B cell (primary cell): ENCODE data around the gene CFAP74. TPM values are rescaled to one million over a fixed set of nuclear protein-coding genes. Genes with fewer than 3 reads are reported as not detected.

Experiments used
- ATAC-seq: fragments of 200-7000 bp; cut with Tn5 transposase; one replicate; pipeline ENCODE4 v1.10.0; 2021; ENCODE audit warnings: low read depth, mild to moderate bottlenecking, moderate number of reproducible peaks, moderate library complexity
- CTCF ChIA-PET: fragments of 350-600 bp; sonication (Branson Sonifier 250); formaldehyde crosslinking; loops from one replicate; lab custom pipeline; 2021; ENCODE audit warnings: antibody characterized with exemption, inconsistent platforms; lab: Charles Lee
- POLR2A ChIA-PET: fragments of 350-600 bp; sonication (Branson Sonifier 250); formaldehyde crosslinking; loops from one replicate; lab custom pipeline; 2021; ENCODE audit warnings: antibody characterized with exemption; lab: Charles Lee
- DNase-seq: peaks from one replicate; pipeline ENCODE4 v3.0.0; 2013
- H2AFZ ChIP-seq: 2 replicates; pipeline ENCODE4 v1.6.1; 2012; ENCODE audit warnings: mild to moderate bottlenecking, low read depth, low read length; ENCODE audit not compliant: insufficient read depth, poor library complexity, severe bottlenecking
- H3K27ac ChIP-seq, 2 donors: 1 replicate in 1 of 2; 2 replicates in 1 of 2; pipeline ENCODE4 v1.5.1; 2012 to 2013; ENCODE audit warnings: low read length in 2 of 2, mild to moderate bottlenecking in 2 of 2, moderate library complexity in 1 of 2
- H3K27me3 ChIP-seq, 4 experiments: fragments of 200-600 bp in 1 of 4; sonication (generic) in 1 of 4; replicated peaks in 1 of 4; 1 replicate in 2 of 4; 2 replicates in 2 of 4; pipeline versions ENCODE4 v1.6.1 to v1.7.0; 2013 to 2016; ENCODE audit warnings: low read length in 3 of 4, mild to moderate bottlenecking in 2 of 4, mixed read lengths in 1 of 4, moderate library complexity in 1 of 4; ENCODE audit not compliant: insufficient read depth in 4 of 4, control insufficient read depth in 3 of 4; ENCODE audit errors: control extremely low read depth in 1 of 4
- H3K36me3 ChIP-seq, 2 experiments: replicated peaks in 1 of 2; 1 replicate in 1 of 2; 2 replicates in 1 of 2; pipeline versions ENCODE4 v1.6.1 to v1.7.1; 2013; ENCODE audit warnings: low read length in 1 of 2; ENCODE audit not compliant: insufficient read depth in 2 of 2, control insufficient read depth in 1 of 2; ENCODE audit errors: control extremely low read depth in 1 of 2, extremely low read depth in 1 of 2
- H3K4me1 ChIP-seq, 2 donors: fragments of 200-600 bp in 1 of 2; sonication (generic) in 1 of 2; 1 replicate in 1 of 2; 2 replicates in 1 of 2; pipeline versions ENCODE4 v1.5.1 to v1.6.1; 2013 to 2017; ENCODE audit warnings: low read length in 2 of 2; ENCODE audit not compliant: control insufficient read depth in 2 of 2, insufficient read depth in 2 of 2
- H3K4me2 ChIP-seq: replicated peaks from 2 replicates; pipeline ENCODE3; 2012; ENCODE audit warnings: mild to moderate bottlenecking, low read depth, low read length; ENCODE audit not compliant: poor library complexity, severe bottlenecking
- H3K4me3 ChIP-seq, 5 experiments: fragments of 200-600 bp in 1 of 5; sonication (generic) in 1 of 5; 1 replicate in 3 of 5; 2 replicates in 2 of 5; pipeline versions ENCODE4 v1.5.1 to v1.7.0; 2011 to 2016; ENCODE audit warnings: low read length in 4 of 5, mild to moderate bottlenecking in 4 of 5, low read depth in 2 of 5, control low read depth in 1 of 5, moderate library complexity in 1 of 5; ENCODE audit not compliant: insufficient read depth in 1 of 5; ENCODE audit errors: control extremely low read depth in 1 of 5, extremely low read depth in 1 of 5
- H3K79me2 ChIP-seq: fragments of 200-600 bp; sonication (generic); one replicate; pipeline ENCODE4 v1.6.0; 2016; ENCODE audit warnings: low read length; ENCODE audit not compliant: control insufficient read depth, insufficient read depth
- H3K9ac ChIP-seq: fragments of 200-600 bp; sonication (generic); 2 replicates; pipeline ENCODE4 v1.6.1; 2017; ENCODE audit warnings: mild to moderate bottlenecking, low read length, moderate library complexity
- H3K9me3 ChIP-seq, 3 donors: one replicate each; pipeline versions ENCODE4 v1.6.1 to v1.7.1; 2013; ENCODE audit warnings: low read length in 2 of 3; ENCODE audit not compliant: control insufficient read depth in 2 of 3, insufficient read depth in 1 of 3; ENCODE audit errors: control extremely low read depth in 1 of 3
- H4K20me1 ChIP-seq: 2 replicates; pipeline ENCODE4 v1.6.0; 2012; ENCODE audit warnings: mild to moderate bottlenecking, low read length; ENCODE audit not compliant: insufficient read depth, control insufficient read depth, poor library complexity, severe bottlenecking
- H3K27ac Mint-ChIP-seq: one replicate; pipeline ENCODE4 v1.8.0; 2021; ENCODE audit warnings: mixed read lengths
- H3K27me3 Mint-ChIP-seq: one replicate; pipeline ENCODE4 v1.8.0; 2021; ENCODE audit warnings: mixed read lengths
- H3K4me1 Mint-ChIP-seq: one replicate; pipeline ENCODE4 v1.8.0; 2021; ENCODE audit warnings: mixed read lengths
- H3K4me3 Mint-ChIP-seq: one replicate; pipeline ENCODE4 v1.8.0; 2021; ENCODE audit warnings: mixed read lengths
- H3K9me3 Mint-ChIP-seq: one replicate; pipeline ENCODE4 v1.8.0; 2022; ENCODE audit warnings: mixed read lengths; ENCODE audit not compliant: insufficient read depth
- EZH2 ChIP-seq: IDR thresholded peaks from 2 replicates; pipeline ENCODE4 v1.6.1; 2012; ENCODE audit warnings: borderline replicate concordance, low read depth, mild to moderate bottlenecking, moderate library complexity, low read length; ENCODE audit not compliant: insufficient read depth, poor library complexity, severe bottlenecking
- WGBS: methylation state at CpG from one replicate; pipeline ENCODE4 v1.1.5; 2013; ENCODE audit warnings: missing lambda C conversion rate; ENCODE audit not compliant: insufficient coverage; 5-methylcytosine and 5-hydroxymethylcytosine counted together
- intact Hi-C: fragments of 100-400 bp; cut with micrococcal nuclease; formaldehyde crosslinking; loops from one replicate; pipeline ENCODE4 v1.10.0; 2022
- polyA plus RNA-seq: library from polyadenylated mRNA; depleted of rRNA; stranded (reverse); fragments of >200 nt; gene quantifications from 2 replicates; pipeline ENCODE4 v1.2.3, GENCODE V29; 2012
- total RNA-seq, 2 donors: library from RNA; stranded (reverse); fragments of 120-200 nt in 1 of 2; gene quantifications; 1 replicate in 1 of 2; 2 replicates in 1 of 2; pipeline versions ENCODE4 v1.2.3 to v1.2.4, GENCODE V29; 2013 to 2022
- TF ChIP-seq, protein P1 (sequence below): fragments of 200-600 bp; IDR thresholded peaks from one replicate; pipeline ENCODE4 v1.8.0; 2022; ENCODE audit warnings: antibody characterized with exemption, mild to moderate bottlenecking

Gene CFAP74
- total and polyA plus RNA-seq, 2 donors (not counting 1 experiment from before 2014, with no cell fraction given): not detected

DNA sequence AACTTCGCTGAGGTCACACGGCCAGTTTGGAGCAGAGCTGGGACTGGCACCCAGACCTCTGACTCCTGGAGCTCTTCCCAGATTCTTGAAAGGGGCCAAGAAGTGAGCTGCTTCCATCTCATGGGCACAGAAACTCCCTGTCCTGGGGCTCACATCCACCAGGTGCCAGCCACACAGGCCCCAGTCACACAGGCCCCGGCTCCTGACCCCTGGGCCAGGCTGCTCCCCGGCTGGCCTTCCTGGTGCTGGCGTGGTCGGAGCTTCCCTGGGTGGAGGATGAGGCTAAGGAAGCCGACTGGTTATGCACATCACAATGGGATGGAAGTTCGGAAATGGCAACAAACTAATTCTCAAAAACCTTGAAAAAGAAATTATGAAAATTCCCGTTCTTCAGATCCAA, 12.5 kb upstream of the CFAP74 start:
- WGBS: 94% methylated on average over 4 of the region's 9 CpGs
- Histone ChIP-seq H3K36me3 (no peaks in the 10 kb centered on the region), H3K4me1 (peaks cover 7 to 16% of the 10 kb centered on the region in 2 donors), H3K79me2 (no peaks in the 10 kb centered on the region), H3K4me3 (no peak overlapping the region), H3K4me2 (no peak overlapping the region), H3K27ac (no peak overlapping the region), H2AFZ (no peak overlapping the region), H3K9me3 (peaks cover 0 to 4% (median 0%) of the 10 kb centered on the region in 3 donors), H3K27me3 (peaks cover 0 to 46% (median 12%) of the 10 kb centered on the region in 4 experiments), H3K9ac (no peak overlapping the region), H4K20me1 (no peaks in the 10 kb centered on the region)
- TF ChIP-seq, protein P1, sequence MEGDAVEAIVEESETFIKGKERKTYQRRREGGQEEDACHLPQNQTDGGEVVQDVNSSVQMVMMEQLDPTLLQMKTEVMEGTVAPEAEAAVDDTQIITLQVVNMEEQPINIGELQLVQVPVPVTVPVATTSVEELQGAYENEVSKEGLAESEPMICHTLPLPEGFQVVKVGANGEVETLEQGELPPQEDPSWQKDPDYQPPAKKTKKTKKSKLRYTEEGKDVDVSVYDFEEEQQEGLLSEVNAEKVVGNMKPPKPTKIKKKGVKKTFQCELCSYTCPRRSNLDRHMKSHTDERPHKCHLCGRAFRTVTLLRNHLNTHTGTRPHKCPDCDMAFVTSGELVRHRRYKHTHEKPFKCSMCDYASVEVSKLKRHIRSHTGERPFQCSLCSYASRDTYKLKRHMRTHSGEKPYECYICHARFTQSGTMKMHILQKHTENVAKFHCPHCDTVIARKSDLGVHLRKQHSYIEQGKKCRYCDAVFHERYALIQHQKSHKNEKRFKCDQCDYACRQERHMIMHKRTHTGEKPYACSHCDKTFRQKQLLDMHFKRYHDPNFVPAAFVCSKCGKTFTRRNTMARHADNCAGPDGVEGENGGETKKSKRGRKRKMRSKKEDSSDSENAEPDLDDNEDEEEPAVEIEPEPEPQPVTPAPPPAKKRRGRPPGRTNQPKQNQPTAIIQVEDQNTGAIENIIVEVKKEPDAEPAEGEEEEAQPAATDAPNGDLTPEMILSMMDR: no peak
- TF ChIP-seq EZH2: no peak
- ATAC-seq (no peak), DNase-seq (no peak)
- Mint-ChIP-seq H3K27ac (no peak overlapping the region), H3K4me3 (no peak overlapping the region), H3K27me3 (peaks cover 55% of the 10 kb centered on the region), H3K9me3 (no peaks in the 10 kb centered on the region), H3K4me1 (peaks cover 7% of the 10 kb centered on the region)
- ChIA-PET POLR2A (no interaction called here), CTCF (interaction anchor here (1.5 to 2.0 kb wide), 2 partner anchors 15 to 28 kb away, joined by 5 read pairs; no protein-coding TSS in a partner anchor)
- intact Hi-C loops: no loop called here

DNA sequence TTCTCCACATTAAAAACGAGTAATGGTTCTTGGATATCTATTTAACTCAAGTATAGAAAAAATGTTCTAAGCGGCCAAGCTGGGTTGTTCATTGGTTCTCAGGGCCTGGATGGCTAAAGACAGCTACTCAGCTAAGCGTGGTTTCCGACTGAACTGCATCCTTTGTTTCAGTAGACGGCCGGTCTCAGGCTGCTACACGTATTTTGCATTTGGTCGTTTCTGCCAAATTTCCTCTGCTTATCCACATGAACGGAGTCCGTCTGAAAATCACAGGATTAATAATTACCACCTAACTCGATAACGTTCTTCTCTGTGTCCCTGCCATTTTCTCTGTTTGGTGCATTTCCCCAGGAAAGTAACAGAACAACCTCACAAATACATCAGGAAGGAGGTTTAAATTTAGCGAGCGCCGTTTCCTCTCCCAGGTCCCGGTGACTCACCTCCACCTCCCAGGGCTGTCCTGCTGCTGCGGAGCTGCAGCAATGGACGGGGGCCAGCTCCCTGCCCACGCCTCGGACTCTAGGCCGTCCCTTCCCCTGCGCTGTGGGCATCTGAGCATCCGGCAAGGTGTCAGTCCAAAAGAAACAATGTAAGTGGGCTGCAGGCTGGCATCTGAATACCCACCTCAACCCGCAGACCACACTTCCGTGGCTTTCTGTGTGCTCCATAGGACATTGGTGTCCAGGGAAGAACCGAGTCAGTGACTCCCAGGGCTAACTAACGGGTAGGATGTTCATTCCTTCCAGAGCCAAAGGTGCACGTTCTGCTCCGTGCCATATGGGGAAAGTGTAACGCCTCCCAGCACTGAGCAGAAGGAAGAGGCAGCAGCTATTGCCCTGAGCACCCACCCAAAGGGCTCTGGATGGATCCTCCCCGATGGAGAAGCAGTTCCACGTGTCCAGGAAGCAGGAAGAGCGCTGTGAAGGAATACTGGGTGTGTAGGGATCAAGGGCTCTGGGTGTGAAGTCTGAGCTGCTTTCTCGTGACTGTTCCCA, 11.5 kb upstream of the CFAP74 start:
- peaks cover 5% of the 10 kb centered on the region for H3K4me1 Mint-ChIP-seq
- H3K27me3 ChIP-seq: peaks cover 0 to 35% (median 8%) of the 10 kb centered on the region in 4 experiments
- TF ChIP-seq, protein P1: no peak
- TF ChIP-seq EZH2: no peak
- H3K4me1 ChIP-seq: peaks cover 7 to 12% of the 10 kb centered on the region in 2 donors
- no peaks in the 10 kb centered on the region for H3K9me3 ChIP-seq
- H3K79me2 ChIP-seq: no peaks in the 10 kb centered on the region
- H3K4me2 ChIP-seq: no peak overlapping the region
- no peaks in the 10 kb centered on the region for H3K36me3 ChIP-seq
- H3K9ac ChIP-seq: no peak overlapping the region
- H2AFZ ChIP-seq: no peak overlapping the region
- H3K27me3 Mint-ChIP-seq: peaks cover 45% of the 10 kb centered on the region
- H3K27ac ChIP-seq: no peak overlapping the region
- POLR2A ChIA-PET: no interaction called here
- H3K4me3 Mint-ChIP-seq: no peak overlapping the region
- H4K20me1 ChIP-seq: no peaks in the 10 kb centered on the region
- CTCF ChIA-PET: interaction anchor here (1.5 to 2.0 kb wide), 2 partner anchors 14 to 29 kb away, joined by 5 read pairs; no protein-coding TSS in a partner anchor
- no peak overlapping the region for H3K4me3 ChIP-seq
- H3K27ac Mint-ChIP-seq: no peak overlapping the region
- no peak for DNase-seq
- WGBS: 58% methylated on average over 31 of the region's 34 CpGs
- no peaks in the 10 kb centered on the region for H3K9me3 Mint-ChIP-seq
- ATAC-seq: no peak
- intact Hi-C loops: no loop called here
